ENCODE results near the gene SMPX. TPM values are rescaled to one million over a fixed set of nuclear protein-coding genes. Genes with fewer than 3 reads are reported as not detected.

Gene SMPX
- total and polyA plus RNA-seq, 2 experiments from 2014 or later, result not detected

GRCh38 chrX:21806691-21807090, 48.8 kb upstream of the SMPX start (continued):
- TF ChIP-seq, protein P1, sequence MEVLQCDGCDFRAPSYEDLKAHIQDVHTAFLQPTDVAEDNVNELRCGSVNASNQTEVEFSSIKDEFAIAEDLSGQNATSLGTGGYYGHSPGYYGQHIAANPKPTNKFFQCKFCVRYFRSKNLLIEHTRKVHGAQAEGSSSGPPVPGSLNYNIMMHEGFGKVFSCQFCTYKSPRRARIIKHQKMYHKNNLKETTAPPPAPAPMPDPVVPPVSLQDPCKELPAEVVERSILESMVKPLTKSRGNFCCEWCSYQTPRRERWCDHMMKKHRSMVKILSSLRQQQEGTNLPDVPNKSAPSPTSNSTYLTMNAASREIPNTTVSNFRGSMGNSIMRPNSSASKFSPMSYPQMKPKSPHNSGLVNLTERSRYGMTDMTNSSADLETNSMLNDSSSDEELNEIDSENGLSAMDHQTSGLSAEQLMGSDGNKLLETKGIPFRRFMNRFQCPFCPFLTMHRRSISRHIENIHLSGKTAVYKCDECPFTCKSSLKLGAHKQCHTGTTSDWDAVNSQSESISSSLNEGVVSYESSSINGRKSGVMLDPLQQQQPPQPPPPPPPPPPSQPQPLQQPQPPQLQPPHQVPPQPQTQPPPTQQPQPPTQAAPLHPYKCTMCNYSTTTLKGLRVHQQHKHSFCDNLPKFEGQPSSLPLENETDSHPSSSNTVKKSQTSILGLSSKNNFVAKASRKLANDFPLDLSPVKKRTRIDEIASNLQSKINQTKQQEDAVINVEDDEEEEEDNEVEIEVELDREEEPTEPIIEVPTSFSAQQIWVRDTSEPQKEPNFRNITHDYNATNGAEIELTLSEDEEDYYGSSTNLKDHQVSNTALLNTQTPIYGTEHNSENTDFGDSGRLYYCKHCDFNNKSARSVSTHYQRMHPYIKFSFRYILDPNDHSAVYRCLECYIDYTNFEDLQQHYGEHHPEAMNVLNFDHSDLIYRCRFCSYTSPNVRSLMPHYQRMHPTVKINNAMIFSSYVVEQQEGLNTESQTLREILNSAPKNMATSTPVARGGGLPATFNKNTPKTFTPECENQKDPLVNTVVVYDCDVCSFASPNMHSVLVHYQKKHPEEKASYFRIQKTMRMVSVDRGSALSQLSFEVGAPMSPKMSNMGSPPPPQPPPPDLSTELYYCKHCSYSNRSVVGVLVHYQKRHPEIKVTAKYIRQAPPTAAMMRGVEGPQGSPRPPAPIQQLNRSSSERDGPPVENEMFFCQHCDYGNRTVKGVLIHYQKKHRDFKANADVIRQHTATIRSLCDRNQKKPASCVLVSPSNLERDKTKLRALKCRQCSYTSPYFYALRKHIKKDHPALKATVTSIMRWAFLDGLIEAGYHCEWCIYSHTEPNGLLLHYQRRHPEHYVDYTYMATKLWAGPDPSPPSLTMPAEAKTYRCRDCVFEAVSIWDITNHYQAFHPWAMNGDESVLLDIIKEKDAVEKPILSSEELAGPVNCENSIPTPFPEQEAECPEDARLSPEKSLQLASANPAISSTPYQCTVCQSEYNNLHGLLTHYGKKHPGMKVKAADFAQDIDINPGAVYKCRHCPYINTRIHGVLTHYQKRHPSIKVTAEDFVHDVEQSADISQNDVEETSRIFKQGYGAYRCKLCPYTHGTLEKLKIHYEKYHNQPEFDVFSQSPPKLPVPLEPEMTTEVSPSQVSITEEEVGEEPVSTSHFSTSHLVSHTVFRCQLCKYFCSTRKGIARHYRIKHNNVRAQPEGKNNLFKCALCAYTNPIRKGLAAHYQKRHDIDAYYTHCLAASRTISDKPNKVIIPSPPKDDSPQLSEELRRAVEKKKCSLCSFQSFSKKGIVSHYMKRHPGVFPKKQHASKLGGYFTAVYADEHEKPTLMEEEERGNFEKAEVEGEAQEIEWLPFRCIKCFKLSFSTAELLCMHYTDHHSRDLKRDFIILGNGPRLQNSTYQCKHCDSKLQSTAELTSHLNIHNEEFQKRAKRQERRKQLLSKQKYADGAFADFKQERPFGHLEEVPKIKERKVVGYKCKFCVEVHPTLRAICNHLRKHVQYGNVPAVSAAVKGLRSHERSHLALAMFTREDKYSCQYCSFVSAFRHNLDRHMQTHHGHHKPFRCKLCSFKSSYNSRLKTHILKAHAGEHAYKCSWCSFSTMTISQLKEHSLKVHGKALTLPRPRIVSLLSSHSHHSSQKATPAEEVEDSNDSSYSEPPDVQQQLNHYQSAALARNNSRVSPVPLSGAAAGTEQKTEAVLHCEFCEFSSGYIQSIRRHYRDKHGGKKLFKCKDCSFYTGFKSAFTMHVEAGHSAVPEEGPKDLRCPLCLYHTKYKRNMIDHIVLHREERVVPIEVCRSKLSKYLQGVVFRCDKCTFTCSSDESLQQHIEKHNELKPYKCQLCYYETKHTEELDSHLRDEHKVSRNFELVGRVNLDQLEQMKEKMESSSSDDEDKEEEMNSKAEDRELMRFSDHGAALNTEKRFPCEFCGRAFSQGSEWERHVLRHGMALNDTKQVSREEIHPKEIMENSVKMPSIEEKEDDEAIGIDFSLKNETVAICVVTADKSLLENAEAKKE (CRISPR knock-in tag; IDR thresholded peaks at IDR 0.05), result no peak
- TF ChIP-seq JUNB (IDR thresholded peaks at IDR 0.05; ENCODE audit: unreplicated experiment) (no peak), NANOG (IDR thresholded peaks at IDR 0.05; ENCODE audit: borderline replicate concordance) (no peak), ZNF331 (CRISPR knock-in tag; IDR thresholded peaks at IDR 0.05; ENCODE audit: low read depth) (no peak)
- TF ChIP-seq, protein P2, sequence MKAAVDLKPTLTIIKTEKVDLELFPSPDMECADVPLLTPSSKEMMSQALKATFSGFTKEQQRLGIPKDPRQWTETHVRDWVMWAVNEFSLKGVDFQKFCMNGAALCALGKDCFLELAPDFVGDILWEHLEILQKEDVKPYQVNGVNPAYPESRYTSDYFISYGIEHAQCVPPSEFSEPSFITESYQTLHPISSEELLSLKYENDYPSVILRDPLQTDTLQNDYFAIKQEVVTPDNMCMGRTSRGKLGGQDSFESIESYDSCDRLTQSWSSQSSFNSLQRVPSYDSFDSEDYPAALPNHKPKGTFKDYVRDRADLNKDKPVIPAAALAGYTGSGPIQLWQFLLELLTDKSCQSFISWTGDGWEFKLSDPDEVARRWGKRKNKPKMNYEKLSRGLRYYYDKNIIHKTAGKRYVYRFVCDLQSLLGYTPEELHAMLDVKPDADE (IDR thresholded peaks at IDR 0.05), result no peak

DNA sequence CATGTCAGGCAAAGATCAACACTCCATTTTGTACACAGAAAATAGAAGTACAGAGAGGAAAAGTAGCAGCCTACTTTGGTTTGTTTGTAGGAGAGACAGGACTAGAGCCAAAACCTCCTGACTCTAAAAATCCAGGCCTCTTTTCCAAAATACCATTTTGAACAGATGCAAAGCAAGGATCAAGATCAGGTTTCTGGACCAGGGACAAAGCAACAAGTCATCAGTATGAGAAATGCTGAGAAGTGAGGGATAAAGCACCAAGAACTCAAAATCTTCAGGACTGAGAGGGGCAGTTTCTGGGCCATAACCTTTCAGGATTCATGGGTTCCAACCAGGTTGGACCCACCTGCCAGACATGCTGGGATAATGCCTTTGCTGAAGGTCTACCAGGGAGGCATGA, 44.9 kb upstream of the SMPX start:
- no peak overlapping the region for H2AFZ ChIP-seq
- Mint-ChIP-seq H3K27ac (no peak overlapping the region), H3K9me3 (no peaks in the 10 kb centered on the region), H3K4me3 (no peak overlapping the region), H3K4me1 (no peaks in the 10 kb centered on the region; the same call in 2 of the 3 replicates), H3K27me3 (ENCODE audit: insufficient read depth, low read depth, poor library complexity) (peaks cover 1% of the 10 kb centered on the region), H3K36me3 (ENCODE audit: low read depth) (no peaks in the 10 kb centered on the region)
- DNase-seq (ENCODE audit: low spot score) (no peak), ATAC-seq (no peak)
- H3K27me3 ChIP-seq (ENCODE audit: insufficient read depth), result no peaks in the 10 kb centered on the region
- H3K4me2 ChIP-seq, result no peak overlapping the region
- H3K27ac ChIP-seq (ENCODE audit: low read depth), result no peak overlapping the region
- H4K20me1 ChIP-seq (replicated peaks; ENCODE audit: insufficient read depth), result no peaks in the 10 kb centered on the region
- no peaks in the 10 kb centered on the region for H3K9me2 ChIP-seq (ENCODE audit: insufficient read depth)
- H3K4me1 ChIP-seq (ENCODE audit: insufficient read depth), result no peaks in the 10 kb centered on the region
- no peaks in the 10 kb centered on the region for H3F3A ChIP-seq (replicated peaks; ENCODE audit: low read depth)
- H3K4me3 ChIP-seq, result no peak overlapping the region
- H3K36me3 ChIP-seq (ENCODE audit: insufficient read depth), result no peaks in the 10 kb centered on the region
- H3K79me2 ChIP-seq (replicated peaks; ENCODE audit: insufficient read depth), result no peaks in the 10 kb centered on the region
- no peak for TF ChIP-seq POLR2AphosphoS5 (IDR thresholded peaks at IDR 0.05; ENCODE audit: low read depth)
- no peak for TF ChIP-seq STAT1 (IDR thresholded peaks at IDR 0.05; ENCODE audit: unreplicated experiment)
- no peak for TF ChIP-seq CTCF (conservative IDR thresholded peaks at IDR 0.05; ENCODE audit: low read depth in 2 of 2)
- TF ChIP-seq, protein P3, sequence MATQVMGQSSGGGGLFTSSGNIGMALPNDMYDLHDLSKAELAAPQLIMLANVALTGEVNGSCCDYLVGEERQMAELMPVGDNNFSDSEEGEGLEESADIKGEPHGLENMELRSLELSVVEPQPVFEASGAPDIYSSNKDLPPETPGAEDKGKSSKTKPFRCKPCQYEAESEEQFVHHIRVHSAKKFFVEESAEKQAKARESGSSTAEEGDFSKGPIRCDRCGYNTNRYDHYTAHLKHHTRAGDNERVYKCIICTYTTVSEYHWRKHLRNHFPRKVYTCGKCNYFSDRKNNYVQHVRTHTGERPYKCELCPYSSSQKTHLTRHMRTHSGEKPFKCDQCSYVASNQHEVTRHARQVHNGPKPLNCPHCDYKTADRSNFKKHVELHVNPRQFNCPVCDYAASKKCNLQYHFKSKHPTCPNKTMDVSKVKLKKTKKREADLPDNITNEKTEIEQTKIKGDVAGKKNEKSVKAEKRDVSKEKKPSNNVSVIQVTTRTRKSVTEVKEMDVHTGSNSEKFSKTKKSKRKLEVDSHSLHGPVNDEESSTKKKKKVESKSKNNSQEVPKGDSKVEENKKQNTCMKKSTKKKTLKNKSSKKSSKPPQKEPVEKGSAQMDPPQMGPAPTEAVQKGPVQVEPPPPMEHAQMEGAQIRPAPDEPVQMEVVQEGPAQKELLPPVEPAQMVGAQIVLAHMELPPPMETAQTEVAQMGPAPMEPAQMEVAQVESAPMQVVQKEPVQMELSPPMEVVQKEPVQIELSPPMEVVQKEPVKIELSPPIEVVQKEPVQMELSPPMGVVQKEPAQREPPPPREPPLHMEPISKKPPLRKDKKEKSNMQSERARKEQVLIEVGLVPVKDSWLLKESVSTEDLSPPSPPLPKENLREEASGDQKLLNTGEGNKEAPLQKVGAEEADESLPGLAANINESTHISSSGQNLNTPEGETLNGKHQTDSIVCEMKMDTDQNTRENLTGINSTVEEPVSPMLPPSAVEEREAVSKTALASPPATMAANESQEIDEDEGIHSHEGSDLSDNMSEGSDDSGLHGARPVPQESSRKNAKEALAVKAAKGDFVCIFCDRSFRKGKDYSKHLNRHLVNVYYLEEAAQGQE (IDR thresholded peaks at IDR 0.05; ENCODE audit: unreplicated experiment), result no peak
